HepG2 (cell line): ENCODE results near the gene ZNF207. TPM values are rescaled to one million over a fixed set of nuclear protein-coding genes. Genes with fewer than 3 reads are reported as not detected.

ENCODE experiments used
- FOXK2 ChIP-seq: fragments of 450-650 bp; IDR thresholded peaks from 2 replicates; pipeline ENCODE4 v1.6.1; 2016
- FOXM1 ChIP-seq: sonication (generic); formaldehyde crosslinking; IDR thresholded peaks from 2 replicates; pipeline ENCODE4 v1.5.0; 2020; ENCODE audit warnings: missing genetic modification reagents
- HNF4A ChIP-seq: sonication (generic); formaldehyde crosslinking; IDR thresholded peaks from 2 replicates; pipeline ENCODE4 v1.4.0; 2020; ENCODE audit warnings: missing genetic modification reagents
- JARID2 ChIP-seq: sonication (generic); formaldehyde crosslinking; IDR thresholded peaks from 2 replicates; pipeline ENCODE4 v1.8.1; 2023; ENCODE audit warnings: missing genetic modification reagents, inconsistent platforms; ENCODE audit not compliant: insufficient replicate concordance
- KLF6 ChIP-seq: IDR thresholded peaks from 2 replicates; pipeline ENCODE4 v1.8.0; 2016; ENCODE audit warnings: missing biosample characterization, missing genetic modification reagents
- KMT2A ChIP-seq: sonication (generic); formaldehyde crosslinking; IDR thresholded peaks from 2 replicates; pipeline ENCODE4 v1.4.0; 2020; ENCODE audit warnings: missing genetic modification reagents
- NFYC ChIP-seq: IDR thresholded peaks from 2 replicates; pipeline ENCODE4 v1.6.1; 2016; ENCODE audit warnings: missing genetic modification reagents, missing compliant biosample characterization
- POGK ChIP-seq: sonication (generic); formaldehyde crosslinking; conservative IDR thresholded peaks from 2 replicates; pipeline ENCODE4 v1.8.0; 2022; ENCODE audit warnings: mild to moderate bottlenecking, moderate library complexity, missing genetic modification reagents
- PRMT3 ChIP-seq: sonication (generic); formaldehyde crosslinking; IDR thresholded peaks from 2 replicates; pipeline ENCODE4 v1.8.1; 2022; ENCODE audit warnings: low read depth, mild to moderate bottlenecking, moderate library complexity, missing genetic modification reagents, borderline replicate concordance
- RBM39 ChIP-seq: fragments of 200-400 bp; formaldehyde crosslinking; IDR thresholded peaks from one replicate; pipeline ENCODE4 v1.6.1; 2018; ENCODE audit warnings: antibody characterized with exemption, mild to moderate bottlenecking, low read depth, low read length; ENCODE audit not compliant: poor library complexity, severe bottlenecking
- RCOR2 ChIP-seq: IDR thresholded peaks from 2 replicates; pipeline ENCODE4 v1.6.1; 2016; ENCODE audit warnings: missing biosample characterization, missing genetic modification reagents
- REST ChIP-seq, 2 experiments: IDR thresholded peaks; 2 replicates each; pipeline ENCODE4 v1.6.1; 2011 to 2012; ENCODE audit warnings: low read length in 2 of 2, borderline replicate concordance in 1 of 2, low read depth in 1 of 2, mild to moderate bottlenecking in 1 of 2, moderate library complexity in 1 of 2
- SP4 ChIP-seq: sonication (generic); formaldehyde crosslinking; IDR thresholded peaks from 2 replicates; pipeline ENCODE4 v1.8.1; 2023; ENCODE audit warnings: mild to moderate bottlenecking, missing genetic modification reagents
- SRSF9 ChIP-seq: fragments of 200-400 bp; formaldehyde crosslinking; IDR thresholded peaks from 2 replicates; pipeline ENCODE4 v1.6.1; 2018; ENCODE audit warnings: borderline replicate concordance, mild to moderate bottlenecking, low read depth, low read length; ENCODE audit not compliant: insufficient read depth, poor library complexity, severe bottlenecking
- ZNF121 ChIP-seq: sonication (generic); formaldehyde crosslinking; IDR thresholded peaks from 2 replicates; pipeline ENCODE4 v1.5.0; 2020; ENCODE audit warnings: mild to moderate bottlenecking, missing genetic modification reagents
- ZNF343 ChIP-seq: sonication (generic); formaldehyde crosslinking; IDR thresholded peaks from 2 replicates; pipeline ENCODE4 v1.4.0; 2020; ENCODE audit warnings: mild to moderate bottlenecking, missing genetic modification reagents
- ZNF350 ChIP-seq: sonication (generic); formaldehyde crosslinking; IDR thresholded peaks from 2 replicates; pipeline ENCODE4 v1.4.0; 2020; ENCODE audit warnings: mild to moderate bottlenecking, low read depth, missing genetic modification reagents, borderline replicate concordance
- ZNF567 ChIP-seq: sonication (generic); formaldehyde crosslinking; IDR thresholded peaks from 2 replicates; pipeline ENCODE4 v1.8.1; 2023; ENCODE audit warnings: mild to moderate bottlenecking, missing genetic modification reagents, borderline replicate concordance
- ZNF788 ChIP-seq: sonication (generic); formaldehyde crosslinking; IDR thresholded peaks from 2 replicates; pipeline ENCODE4 v1.5.0; 2020; ENCODE audit warnings: mild to moderate bottlenecking, missing genetic modification reagents, borderline replicate concordance
- polyA plus RNA-seq, 8 experiments: library from polyadenylated mRNA; depleted of rRNA in 3 of 8; stranded (reverse) in 7 of 8; unstranded in 1 of 8; fragments of >200 nt; fragmentation: Illumina TruSeq in 4 of 8; extraction: Trizol in 4 of 8; gene quantifications; 2 replicates each; pipeline versions ENCODE4 v1.2.1 to v1.2.3, GENCODE V29; 2011 to 2016; ENCODE audit warnings: low read depth in 4 of 8, missing spikeins in 1 of 8, mixed read lengths in 1 of 8; ENCODE audit not compliant: insufficient read depth in 1 of 8
- total RNA-seq, 5 experiments: library from RNA; depleted of rRNA; stranded (reverse); fragments of >200 nt; fragmentation: Illumina TruSeq; extraction: Trizol; gene quantifications; 2 replicates each; pipeline ENCODE4 v1.2.3, GENCODE V29; 2016; ENCODE audit warnings: low read depth in 1 of 5
- TF ChIP-seq, protein P1 (sequence below): sonication (generic); formaldehyde crosslinking; IDR thresholded peaks from 2 replicates; pipeline ENCODE4 v1.4.0; 2020; ENCODE audit warnings: missing genetic modification reagents
- TF ChIP-seq, protein P2 (sequence below): IDR thresholded peaks from 2 replicates; pipeline ENCODE4 v1.6.1; 2016; ENCODE audit warnings: low read depth

Gene ZNF207
- total and polyA plus RNA-seq, 2 of the 13 experiments (the other 11 are each of a cell fraction or from before 2014, with no cell fraction given), result 150 to 164 TPM

DNA sequence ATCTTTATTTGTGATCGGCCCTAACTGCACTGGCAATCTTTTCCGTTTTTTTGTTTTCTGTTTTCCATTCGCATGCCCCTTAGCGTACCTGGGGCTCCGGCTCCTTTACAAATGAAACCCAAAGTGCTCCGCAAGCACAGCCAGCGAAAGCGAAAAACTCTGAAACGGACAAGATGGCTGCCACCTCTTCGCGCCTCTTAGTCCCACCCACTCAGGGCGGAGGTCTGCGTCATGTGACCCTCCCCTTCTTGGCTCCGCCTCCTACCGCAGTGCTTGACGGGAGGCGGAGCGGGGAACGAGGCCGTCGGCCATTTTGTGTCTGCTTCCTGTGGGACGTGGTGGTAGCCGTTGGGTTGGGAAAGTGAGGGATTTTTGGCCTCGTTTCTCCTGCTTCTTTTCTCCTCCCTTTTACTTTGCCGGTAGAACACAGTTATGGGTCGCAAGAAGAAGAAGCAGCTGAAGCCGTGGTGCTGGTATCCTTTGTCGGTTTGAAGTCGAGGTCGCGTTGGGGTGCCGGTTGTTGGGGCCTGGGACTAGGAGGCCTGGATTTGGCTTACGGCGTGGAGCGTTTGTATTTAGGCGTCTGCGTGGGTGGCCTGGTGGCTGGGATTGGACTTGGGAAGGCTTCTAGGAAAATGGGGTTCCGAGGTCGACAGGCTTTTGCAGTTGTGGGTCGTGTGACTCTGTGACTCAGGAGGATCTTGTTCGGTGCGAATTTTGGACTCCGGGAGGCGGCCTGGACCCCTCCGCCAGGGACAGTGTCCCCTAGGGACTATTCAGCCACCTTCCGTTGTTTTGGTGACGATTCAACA lies at the start of gene ZNF207 (continued):
- TF ChIP-seq REST (IDR thresholded peaks at IDR 0.05; ENCODE audit: borderline replicate concordance in 1 of 2, low read depth in 1 of 2, low read length in 2 of 2) (peak in 1 of 2 experiments; percentile 57; a peak in 1 of 4 replicates), PRMT3 (CRISPR knock-in tag) (no peak), JARID2 (CRISPR knock-in tag) (no peak), ZNF343 (CRISPR knock-in tag) (peak; percentile 39; the same call in 1 of the 2 replicates), SP4 (CRISPR knock-in tag) (peak; percentile 82; the same call in 1 of the 2 replicates), ZNF788 (CRISPR knock-in tag) (peak; percentile 62; the same call in 1 of the 2 replicates), RCOR2 (CRISPR knock-in tag) (no peak), RBM39 (peak; percentile 38), KLF6 (CRISPR knock-in tag) (no peak), NFYC (CRISPR knock-in tag) (peak; percentile 68), KMT2A (CRISPR knock-in tag) (peak; percentile 86), ZNF350 (CRISPR knock-in tag) (peak; percentile 92), HNF4A (CRISPR knock-in tag) (no peak; the same call in 1 of the 2 replicates), SRSF9 (no peak), POGK (CRISPR knock-in tag) (peak; percentile 67; the same call in 1 of the 2 replicates), ZNF567 (no peak), FOXK2 (no peak), ZNF121 (CRISPR knock-in tag) (no peak), FOXM1 (CRISPR knock-in tag) (no peak)
- TF ChIP-seq, protein P1, sequence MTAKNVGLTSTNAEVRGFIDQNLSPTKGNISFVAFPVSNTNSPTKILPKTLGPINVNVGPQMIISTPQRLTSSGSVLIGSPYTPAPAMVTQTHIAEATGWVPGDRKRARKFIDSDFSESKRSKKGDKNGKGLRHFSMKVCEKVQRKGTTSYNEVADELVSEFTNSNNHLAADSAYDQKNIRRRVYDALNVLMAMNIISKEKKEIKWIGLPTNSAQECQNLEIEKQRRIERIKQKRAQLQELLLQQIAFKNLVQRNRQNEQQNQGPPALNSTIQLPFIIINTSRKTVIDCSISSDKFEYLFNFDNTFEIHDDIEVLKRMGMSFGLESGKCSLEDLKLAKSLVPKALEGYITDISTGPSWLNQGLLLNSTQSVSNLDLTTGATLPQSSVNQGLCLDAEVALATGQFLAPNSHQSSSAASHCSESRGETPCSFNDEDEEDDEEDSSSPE (CRISPR knock-in tag), result peak; percentile 71
- TF ChIP-seq, protein P2, sequence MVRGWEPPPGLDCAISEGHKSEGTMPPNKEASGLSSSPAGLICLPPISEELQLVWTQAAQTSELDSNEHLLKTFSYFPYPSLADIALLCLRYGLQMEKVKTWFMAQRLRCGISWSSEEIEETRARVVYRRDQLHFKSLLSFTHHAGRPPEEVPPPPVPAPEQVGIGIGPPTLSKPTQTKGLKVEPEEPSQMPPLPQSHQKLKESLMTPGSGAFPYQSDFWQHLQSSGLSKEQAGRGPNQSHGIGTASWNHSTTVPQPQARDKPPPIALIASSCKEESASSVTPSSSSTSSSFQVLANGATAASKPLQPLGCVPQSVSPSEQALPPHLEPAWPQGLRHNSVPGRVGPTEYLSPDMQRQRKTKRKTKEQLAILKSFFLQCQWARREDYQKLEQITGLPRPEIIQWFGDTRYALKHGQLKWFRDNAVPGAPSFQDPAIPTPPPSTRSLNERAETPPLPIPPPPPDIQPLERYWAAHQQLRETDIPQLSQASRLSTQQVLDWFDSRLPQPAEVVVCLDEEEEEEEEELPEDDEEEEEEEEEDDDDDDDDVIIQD, result peak; percentile 81; the same call in 1 of the 2 replicates
